Bone marrow (tissue), 2 donors: ENCODE data around the gene KLHL13.
"Not testable (repeated sequence)": the region's sequence is repeated elsewhere in the genome, so short reads cannot be mapped to it uniquely, and the experiment has no call there.

Experiments
- DNase-seq, 2 donors: peaks; one replicate each; lab custom pipeline; 2025; lab: John Stamatoyannopoulos, UW

Gene KLHL13, protein sequence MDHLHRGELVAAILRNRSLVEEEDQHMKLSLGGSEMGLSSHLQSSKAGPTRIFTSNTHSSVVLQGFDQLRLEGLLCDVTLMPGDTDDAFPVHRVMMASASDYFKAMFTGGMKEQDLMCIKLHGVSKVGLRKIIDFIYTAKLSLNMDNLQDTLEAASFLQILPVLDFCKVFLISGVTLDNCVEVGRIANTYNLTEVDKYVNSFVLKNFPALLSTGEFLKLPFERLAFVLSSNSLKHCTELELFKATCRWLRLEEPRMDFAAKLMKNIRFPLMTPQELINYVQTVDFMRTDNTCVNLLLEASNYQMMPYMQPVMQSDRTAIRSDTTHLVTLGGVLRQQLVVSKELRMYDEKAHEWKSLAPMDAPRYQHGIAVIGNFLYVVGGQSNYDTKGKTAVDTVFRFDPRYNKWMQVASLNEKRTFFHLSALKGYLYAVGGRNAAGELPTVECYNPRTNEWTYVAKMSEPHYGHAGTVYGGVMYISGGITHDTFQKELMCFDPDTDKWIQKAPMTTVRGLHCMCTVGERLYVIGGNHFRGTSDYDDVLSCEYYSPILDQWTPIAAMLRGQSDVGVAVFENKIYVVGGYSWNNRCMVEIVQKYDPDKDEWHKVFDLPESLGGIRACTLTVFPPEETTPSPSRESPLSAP

DNA sequence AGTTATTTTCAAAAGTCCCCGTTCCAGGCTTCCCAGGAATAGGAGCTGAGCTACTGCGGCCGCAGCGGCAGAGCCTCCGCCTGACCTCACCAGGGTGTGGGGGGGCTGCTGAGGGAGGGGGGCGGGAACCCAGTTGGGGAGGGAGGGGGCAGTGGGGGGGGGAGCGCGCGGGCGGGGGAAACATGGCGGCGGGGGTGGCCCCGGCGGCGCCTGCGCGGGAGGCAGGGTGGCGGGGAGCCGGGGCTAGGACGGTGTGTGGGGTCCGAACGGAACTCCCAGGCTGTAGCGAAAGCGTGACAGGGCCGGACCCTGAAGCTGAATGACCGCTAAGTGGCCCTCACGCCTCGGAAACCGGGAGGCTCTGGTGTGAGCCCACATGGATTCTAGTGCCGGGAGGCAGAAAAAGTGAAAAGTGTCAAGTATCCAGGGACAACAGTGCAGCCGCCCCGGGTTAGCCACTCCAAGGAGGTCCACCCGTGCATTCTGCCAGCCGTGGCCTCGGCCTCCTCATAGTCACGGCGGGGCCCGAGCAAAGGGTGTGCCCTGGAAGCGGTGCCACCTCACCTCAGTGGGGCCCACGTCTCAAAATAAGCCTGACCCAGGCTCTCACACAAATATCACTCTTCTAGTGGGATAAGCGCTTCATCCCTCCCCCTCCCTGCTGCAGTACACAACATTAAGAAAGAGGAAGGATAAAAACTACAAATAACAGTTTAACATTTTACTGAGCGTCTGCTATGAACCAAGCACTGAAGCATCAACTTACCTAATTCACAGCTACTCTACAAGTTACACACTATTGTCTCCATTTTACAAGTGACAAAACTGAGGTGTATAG lies at the start of gene KLHL13:
Gene KLHL13, minus strand, starts transcription at position 98 of the 838 bp plus-strand sequence. CDS start 88,337 bp downstream, outside the sequence.
- DNase-seq, result peak in 1 of 2 donors; percentile 18

DNA sequence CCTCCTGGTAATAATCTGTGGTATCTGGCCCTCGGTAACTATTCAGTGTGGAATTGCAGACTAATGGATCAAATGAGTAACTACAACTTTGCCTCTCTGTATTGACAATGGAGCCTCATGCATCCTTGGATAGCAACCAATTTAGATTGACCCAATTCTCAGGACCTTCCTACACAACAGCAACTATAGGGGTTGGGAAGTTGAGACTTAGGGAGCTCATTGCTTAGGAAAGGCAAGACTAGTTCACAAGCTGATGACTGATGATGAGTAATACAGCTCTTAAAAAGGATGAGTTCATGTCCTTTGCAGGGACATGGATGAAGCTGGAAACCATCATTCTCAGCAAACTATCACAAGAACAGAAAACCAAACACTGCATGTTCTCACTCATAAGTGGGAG lies 47.5 kb upstream of the KLHL13 start:
- DNase-seq, result no peak

DNA sequence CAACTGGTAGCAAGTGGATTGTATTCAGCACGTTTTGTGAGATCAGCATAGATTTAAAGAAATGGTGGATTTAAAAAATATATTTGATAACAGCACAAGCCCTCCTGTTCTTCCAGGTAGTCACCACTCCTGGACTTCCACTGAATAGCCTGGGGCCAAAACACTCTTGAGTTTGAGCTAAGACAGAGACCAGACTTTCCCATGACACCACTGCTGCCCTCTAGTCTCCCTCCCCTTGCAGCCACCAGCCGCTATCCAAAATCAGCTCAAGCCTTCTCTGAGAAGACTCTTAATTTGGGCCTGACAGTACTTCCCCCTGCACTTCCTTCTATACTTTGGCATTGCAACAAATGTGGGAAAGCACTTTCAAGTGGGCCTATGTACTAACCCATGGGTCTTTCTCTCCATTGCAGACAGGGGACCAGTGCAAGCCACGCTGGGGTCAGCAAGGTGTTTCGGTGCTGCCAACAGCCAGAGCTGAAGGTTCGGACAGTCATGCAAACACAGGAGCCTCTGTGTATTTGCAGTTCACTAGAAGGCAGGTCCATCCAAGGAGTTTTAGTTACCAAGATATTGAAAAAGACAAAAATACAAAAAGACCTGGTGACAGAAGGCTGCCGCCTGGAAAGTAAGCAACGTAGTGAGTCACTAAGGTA lies 40.5 kb upstream of the KLHL13 start:
- no peak for DNase-seq

DNA sequence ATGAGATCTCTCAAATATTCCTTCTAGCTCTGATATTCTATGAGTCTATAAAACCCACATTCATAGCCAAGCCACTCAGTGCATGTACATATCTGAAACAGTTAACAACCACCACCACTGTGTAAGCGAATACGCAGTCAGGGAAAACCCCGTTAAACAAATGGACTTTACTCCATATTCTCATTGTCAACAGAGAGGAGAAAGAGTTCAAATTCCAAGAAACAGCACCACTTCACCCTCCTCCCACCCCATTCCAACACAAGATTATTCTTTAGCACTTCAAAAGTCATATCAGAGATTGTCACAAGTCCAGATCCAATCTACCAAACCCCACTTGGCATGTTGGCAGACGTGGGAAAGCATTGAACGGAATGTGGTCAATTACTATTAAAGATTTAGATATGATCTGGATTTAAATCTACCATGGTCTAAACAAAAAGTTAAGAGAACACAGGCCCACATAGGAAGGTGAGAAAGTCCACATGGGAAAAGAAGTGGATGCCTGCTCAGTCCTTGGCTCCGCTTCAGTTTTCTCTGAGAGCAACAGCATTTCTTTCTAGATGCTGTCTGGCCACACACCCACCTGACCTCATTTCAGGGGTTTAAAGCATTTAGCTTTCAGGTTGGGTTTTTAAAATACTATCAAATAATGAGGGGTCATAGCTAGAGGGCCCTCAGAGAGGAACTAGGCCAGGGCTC lies 39.8 kb upstream of the KLHL13 start:
- DNase-seq, result no peak

DNA sequence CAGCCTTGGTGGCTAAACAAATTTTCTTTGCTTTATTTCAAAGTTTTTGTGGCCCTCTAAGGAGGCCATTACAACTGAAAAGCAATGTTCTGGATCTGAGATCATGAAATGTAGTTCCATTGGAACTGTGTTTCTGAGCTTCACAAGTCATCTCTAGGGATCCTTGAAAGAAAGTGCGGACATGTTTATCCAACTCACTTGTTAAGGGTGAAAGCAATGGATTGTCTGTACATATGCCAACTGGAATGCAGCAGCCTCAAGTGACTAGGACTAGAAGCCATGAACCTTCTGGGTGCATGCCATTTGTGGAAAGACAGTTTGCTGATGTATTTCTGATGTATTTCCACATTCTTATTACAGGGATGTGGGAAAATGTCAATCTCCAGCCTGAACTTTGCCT lies 36.7 kb upstream of the KLHL13 start:
- no peak for DNase-seq

DNA sequence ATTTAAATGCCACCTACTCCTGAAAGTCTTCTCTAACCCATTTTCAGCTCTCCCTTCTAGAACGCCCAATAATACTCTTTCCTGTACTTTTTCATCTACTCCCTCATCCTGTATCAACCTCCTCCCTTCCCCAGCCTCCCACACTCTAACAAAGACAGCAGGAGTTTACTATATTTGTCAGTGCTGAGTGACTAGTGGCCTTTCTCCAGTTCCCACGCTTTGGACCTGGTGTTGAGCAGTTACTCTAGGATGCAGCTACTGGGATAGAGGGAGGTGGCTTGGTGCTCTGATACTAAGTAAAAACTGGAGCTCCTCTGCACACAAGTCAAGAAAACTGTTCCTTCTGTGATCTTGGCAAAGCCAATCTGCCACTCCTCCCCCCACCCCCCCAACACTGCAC lies 36.1 kb upstream of the KLHL13 start:
- no peak for DNase-seq

DNA sequence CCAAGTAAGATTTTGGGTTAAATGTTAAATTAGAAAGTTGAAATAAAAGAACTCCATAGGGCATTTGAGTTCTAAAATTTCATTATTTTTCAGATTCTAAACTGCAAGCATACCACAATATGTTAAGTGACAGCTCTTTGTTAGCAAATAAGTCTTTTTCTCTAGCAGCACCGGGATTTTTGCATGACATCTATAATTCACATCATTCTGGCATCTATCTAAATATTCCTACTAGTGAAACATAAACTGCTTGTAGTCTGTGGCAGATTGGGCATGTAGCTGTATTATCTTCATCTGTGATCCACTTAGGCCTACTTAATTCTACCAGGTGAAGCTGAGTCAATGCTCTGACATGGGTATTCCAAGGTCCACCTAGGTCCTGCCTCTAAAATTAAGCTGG lies 32.1 kb upstream of the KLHL13 start:
- no peak for DNase-seq

DNA sequence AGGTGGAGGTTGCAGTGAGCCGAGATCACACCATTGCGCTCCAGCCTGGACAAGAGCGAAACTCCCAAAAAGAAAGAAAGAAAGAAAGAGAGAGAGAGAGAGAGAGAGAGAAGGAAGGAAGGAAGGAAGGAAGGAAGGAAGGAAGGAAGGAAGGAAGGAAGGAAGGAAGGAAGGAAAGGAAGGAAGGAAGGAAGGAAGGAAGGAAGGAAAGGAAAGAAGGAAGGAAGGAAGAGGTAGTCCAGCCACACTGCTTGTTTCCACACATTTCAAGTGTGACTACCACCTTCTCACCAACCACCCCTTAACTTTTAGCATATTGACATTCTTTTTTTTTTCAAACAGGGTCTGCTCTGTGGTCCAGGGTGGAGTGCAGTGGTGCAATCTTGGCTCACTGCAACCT lies 31.2 kb upstream of the KLHL13 start:
- DNase-seq, result not testable (repeated sequence)

DNA sequence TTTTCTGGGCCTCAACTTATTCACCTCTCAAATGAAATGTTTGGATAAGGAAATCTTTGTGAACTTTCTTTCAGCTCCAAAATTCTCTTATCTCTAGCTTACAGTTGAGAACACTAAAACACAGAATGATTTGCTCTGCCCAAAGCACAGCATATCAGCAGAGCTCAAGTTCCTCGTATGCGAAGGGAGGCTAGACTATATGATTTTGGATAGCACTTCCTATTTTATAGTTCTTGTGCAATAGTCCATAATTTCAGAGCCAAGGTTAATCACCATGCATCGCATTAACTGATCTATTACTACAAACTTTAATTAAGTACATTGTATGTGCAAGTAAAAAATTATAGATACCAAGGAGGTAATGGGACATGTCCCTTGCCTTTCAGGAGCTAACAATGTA lies 27.0 kb upstream of the KLHL13 start:
- no peak for DNase-seq

DNA sequence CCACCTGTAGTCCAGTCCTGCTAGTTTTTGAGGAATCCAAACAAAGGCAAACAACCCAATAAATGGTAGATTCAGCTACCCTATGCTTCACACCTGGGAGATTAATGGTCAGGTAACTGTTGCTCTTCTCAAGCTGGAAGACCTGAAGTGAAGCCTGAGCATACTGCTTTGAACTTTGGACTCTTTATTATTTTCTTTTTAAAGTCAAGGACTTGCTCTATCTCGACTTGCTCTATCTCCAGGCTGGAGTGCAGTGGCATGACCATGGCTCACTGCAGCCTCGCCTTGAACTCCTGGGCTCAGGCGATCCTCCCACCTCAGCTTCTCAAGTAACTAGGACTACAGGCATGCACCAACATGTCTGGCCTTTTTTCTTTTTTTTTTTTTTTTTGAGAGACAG lies 14.7 kb upstream of the KLHL13 start:
- DNase-seq, result no peak

DNA sequence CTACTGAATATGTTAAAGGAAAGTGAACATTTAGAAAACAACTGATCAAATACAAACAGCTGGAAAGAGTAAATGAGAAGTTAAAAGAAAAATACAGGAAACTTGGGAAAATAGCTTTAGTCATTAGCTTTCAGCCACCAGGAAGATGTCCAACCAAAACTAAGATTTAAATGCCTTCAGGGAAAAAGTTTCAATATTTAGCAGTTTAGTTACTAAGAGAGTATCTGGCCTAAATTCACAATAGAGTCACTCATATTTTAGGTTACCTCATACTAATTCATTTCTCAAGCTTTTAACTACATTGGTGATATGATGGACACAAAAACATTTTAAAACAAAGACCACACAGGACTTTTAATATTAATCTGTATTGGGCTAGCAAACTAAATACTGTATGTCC lies 13.1 kb upstream of the KLHL13 start:
- DNase-seq, result no peak

DNA sequence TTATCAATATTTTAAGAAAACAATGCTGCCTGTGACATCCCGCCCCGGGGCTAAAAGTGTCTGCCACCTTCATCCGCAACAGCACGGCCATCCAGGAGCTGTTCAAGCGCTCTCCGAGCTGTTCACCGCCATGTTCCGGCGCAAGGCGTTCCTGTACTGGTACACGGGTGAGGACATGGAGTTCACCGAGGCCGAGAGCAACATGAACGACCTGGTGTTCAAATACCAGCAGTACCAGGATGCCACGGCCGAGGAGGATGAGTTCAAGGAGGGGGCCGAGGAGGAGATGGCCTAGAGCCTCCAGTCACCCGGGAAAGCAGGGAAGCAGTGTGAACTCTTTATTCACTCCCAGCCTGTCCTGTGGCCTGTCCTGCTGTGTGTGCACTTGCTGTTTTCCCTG lies 12.1 kb upstream of the KLHL13 start:
- DNase-seq, result no peak

DNA sequence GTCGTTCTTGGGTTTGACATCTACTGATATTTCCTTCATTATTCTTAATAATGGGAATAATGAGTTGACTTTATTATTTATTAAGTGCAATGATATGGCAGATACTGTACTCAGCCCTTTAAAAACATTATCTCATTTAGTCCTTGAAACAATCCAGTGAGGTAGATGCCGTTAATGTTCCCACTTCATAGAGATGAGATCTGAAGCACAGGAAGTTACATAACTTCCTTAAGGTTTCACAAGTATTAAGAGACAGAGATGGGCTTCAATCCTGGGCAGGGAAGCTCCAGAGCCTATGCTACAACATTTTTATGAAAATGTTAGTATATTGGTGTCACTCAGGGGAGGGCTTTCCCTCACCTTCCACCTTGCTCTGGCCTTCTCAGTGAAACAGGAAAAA lies 9.7 kb upstream of the KLHL13 start:
- DNase-seq, result no peak

DNA sequence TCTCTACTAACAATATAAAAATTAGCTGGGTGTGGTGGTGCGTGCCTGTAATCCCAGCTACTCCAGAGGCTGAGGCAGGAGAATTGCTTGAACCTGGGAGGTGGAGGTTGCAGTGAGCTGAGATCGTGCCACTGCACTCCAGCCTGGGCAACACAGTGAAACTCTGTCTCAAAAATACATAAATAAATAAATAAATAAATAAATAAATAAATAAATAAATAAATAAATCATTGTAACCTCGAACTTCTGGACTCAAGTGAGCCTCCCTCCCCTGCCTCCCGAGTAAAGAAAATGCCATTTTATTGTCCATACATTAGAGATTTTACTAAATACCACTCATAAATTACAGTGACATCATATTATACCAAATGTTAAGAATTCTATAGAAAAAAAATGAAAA lies 7.6 kb upstream of the KLHL13 start:
- not testable (repeated sequence) for DNase-seq

DNA sequence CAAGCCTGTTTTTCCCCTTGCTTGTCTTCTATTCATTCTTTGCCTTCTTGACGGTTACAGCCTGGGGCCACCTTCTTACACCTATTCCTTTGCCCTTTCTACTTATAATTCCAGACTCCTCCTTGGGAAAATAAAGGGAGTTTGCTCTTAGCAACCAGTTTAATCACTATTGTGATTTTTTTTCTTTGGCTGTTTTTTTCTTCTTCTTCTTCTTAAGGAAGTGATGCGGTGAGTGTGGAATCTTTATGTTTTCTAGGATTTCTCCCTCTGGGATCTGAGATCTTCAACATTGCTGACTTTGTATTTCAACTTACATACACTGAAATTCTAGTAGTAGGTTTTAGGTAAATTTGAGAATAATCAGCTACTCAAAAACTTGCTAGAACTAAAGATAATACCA lies 1.1 kb upstream of the KLHL13 start:
- no peak for DNase-seq

DNA sequence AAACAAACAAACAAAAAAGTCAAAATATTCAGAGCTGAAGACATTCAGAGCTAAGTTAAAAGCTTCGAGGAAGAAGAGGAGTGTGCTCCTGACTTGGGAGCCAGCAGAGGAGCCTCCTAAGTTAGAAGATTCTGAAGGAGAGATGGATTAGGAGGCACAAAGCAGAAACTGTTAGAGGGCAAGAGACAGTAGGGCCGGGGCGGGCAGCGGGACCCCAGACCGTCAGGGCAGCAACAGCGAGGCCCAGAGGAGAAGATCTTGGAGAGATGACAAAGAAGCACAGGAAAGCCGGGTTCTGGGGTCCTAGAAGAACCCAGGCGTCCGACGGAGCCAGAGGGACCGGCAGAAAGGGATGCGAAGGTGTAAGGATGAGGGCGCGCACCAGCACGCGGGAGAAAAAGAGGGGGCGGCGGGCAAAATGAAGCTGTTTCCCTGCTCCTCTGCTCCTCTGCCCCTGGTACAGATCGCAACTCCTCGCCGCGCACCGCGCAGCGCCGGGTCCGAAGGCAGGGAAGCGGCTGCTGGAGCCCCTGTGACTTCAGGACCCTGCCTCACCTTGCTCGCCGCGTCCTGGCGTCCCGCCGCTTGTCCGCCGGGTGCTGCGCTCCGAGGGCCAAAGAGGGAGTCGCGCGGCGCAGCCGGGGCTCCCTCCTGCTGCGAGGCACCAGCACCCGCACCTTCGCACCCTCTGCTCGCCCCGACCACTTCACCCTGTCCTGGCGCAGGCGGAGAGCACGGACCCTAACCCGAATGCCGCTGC lies 477 bp downstream of the KLHL13 start:
- DNase-seq, result peak in 1 of 2 donors; percentile 7

DNA sequence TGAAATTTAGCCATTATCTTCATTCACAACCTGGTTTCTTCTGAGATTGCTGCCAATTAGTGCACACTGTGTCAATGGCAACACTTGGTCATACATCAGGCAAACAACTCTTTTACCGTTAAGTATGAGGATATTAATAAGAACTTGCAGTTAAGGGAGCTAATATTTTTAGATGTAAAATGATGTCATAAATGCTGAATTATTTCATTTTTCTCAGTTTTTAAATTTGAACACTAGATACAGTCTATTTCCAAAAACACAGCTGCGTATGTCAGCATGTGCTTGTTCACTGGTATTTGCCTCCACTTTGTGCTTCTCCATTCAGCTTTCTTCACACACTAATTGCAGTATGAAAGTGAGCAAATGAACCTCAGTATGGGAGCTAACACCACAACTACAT lies 1.6 kb downstream of the KLHL13 start:
- DNase-seq, result no peak

DNA sequence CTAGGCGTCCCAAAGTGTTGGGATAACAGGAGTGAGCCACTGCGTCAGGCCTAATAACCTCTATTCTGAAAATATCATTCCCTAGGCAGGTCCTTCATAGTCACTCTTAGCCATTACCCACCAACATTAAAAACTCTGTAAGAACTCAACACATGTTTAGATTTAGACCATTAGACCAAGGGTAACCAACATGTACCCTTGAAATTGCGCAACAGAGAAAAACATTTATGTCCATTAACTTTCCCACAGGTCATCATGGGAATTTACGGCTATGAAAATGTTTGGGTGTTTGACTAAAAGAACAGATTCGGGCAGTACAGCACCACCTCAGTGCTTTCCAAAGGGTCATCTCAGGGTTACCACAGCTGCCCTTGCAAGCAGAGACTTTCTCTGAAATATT lies 7.5 kb downstream of the KLHL13 start:
- DNase-seq, result no peak

DNA sequence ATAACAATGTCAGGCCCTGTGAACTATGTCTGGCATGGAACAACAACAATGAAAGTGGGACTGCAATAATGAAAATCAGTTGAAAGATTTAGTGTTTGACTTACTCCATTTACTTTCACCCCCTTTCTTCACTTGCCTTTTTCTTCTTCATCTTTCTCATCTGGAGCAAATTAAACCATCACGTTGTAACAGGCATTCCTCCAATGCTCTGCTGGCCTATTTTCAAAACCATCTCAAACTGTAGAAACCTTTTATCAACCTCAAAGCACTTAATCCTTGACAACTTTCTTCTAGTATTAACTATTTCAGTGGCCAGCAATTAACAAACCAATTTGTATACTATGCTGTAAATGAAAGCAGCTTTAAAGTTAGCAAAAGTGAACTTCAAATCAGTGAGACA lies 8.3 kb downstream of the KLHL13 start:
- no peak for DNase-seq

DNA sequence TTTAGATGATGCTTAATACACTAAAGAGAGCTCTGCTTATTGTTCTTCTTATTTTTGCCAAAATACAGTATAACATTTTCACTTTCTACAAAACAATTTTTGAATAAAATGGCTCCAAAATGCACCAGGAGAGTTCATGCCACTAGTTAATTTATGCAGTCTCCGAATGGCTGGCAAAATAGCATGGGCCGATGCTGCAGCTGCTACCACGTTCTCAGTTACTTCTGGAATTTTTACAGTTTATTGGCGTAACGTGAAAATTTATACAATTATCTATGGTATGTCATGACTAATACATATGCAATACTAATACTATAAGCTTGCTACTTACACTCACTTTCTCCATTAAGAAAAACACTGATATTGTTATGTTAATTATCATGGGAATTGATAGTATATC lies 16.5 kb downstream of the KLHL13 start:
- no peak for DNase-seq

DNA sequence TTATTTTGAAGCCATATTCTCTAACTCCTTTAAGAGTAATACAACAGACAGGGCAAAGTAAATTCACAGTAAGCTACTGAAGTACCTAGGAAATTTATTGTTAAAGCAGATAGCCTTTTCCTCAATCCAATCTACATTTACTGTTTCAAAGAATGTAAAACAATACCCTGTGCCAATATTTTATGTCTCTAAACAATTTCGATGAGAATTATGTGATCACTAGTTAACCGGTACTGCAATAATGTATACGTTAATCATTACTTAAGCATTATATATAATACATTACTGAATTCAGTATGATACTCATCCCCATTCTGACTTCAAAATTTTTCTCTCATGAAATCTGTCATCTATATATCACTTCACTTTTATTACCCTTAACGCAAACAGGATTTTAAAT lies 28.5 kb downstream of the KLHL13 start:
- no peak for DNase-seq
